SU-DHL-6 (cell line): ENCODE results near the gene STAG3.

Experiments
- CTCF ChIP-seq: fragments of 200-600 bp; sonication (generic); IDR thresholded peaks from one replicate; pipeline ENCODE4 v1.5.1; 2017; ENCODE audit warnings: antibody characterized with exemption, mild to moderate bottlenecking, low read length, moderate library complexity; ENCODE audit not compliant: insufficient read depth, poor library complexity, severe bottlenecking
- EZH2phosphoT487 ChIP-seq: fragments of 200-600 bp; sonication (generic), shearing (Covaris generic); conservative IDR thresholded peaks from 2 replicates; pipeline ENCODE4 v1.6.1; 2018; ENCODE audit warnings: mild to moderate bottlenecking, antibody characterized with exemption, low read length, moderate library complexity, mixed read lengths

GRCh38 chr7:100141555-100141949, 36.2 kb upstream of the STAG3 start:
- TF ChIP-seq EZH2phosphoT487 = no peak
- no peak for TF ChIP-seq CTCF
